A673 (cell line): Measurements from ENCODE around the gene HMOX1.

Source experiments
- EZH2 ChIP-seq: fragments of 200-600 bp; sonication (generic); IDR thresholded peaks from 2 replicates; pipeline ENCODE4 v1.6.1; 2017; ENCODE audit warnings: borderline replicate concordance, low read depth, mild to moderate bottlenecking, mixed read lengths, antibody characterized with exemption, low read length; ENCODE audit not compliant: poor library complexity, severe bottlenecking
- TF ChIP-seq, protein P1 (sequence below): fragments of 300-800, 200-600 bp; sonication (generic); conservative IDR thresholded peaks from 2 replicates; pipeline ENCODE4 v1.5.1; 2017; ENCODE audit warnings: low read depth, mild to moderate bottlenecking, antibody characterized with exemption, low read length, moderate library complexity, mixed read lengths

DNA sequence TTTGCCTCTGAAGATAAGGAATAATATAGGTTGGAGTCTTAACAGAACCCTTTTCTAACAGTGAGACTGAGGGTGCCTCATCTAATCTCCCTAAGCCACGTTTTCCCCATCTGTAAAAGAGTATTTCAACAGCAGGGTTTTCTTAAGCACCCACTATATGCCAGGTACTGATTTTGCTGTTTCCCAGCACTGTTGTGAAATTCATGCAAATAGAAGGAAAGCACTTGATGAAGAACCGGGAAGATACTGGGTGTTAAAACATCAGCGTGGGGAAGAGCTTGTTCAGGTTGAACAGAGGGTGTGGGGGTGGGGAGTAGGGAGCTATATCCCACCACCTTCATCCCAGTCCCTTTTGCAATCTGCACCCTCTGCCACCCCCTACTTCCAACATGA lies 2.8 kb downstream of the HMOX1 start:
- TF ChIP-seq, protein P1, sequence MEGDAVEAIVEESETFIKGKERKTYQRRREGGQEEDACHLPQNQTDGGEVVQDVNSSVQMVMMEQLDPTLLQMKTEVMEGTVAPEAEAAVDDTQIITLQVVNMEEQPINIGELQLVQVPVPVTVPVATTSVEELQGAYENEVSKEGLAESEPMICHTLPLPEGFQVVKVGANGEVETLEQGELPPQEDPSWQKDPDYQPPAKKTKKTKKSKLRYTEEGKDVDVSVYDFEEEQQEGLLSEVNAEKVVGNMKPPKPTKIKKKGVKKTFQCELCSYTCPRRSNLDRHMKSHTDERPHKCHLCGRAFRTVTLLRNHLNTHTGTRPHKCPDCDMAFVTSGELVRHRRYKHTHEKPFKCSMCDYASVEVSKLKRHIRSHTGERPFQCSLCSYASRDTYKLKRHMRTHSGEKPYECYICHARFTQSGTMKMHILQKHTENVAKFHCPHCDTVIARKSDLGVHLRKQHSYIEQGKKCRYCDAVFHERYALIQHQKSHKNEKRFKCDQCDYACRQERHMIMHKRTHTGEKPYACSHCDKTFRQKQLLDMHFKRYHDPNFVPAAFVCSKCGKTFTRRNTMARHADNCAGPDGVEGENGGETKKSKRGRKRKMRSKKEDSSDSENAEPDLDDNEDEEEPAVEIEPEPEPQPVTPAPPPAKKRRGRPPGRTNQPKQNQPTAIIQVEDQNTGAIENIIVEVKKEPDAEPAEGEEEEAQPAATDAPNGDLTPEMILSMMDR: no peak
- no peak for TF ChIP-seq EZH2
